ENCODE data around the gene RIN3. TPM values are rescaled to one million over a fixed set of nuclear protein-coding genes. Genes with fewer than 3 reads are reported as not detected.
A peak's percentile ranks its signal among the peaks of the same experiment; 100 is the strongest.

The RIN3 gene
- total and polyA plus RNA-seq, 2 of the 4 experiments (the other 2 are of a cell fraction): 2.5 to 11.1 TPM

- H3K27me3 ChIP-seq (ENCODE audit: control insufficient read depth, insufficient read depth, low read length): no peaks in the 10 kb centered on the region
- no peak overlapping the region for H3K23ac ChIP-seq (ENCODE audit: low read depth, low read length)
- peak overlapping the region; percentile 56; the same call in 1 of the 2 replicates for H4K5ac ChIP-seq (ENCODE audit: low read depth, low read length)
- H3K9me1 ChIP-seq (ENCODE audit: insufficient read depth, low read length): peaks cover 21% of the 10 kb centered on the region; the same call in 1 of the 2 replicates
- peak overlapping the region; percentile 52; the same call in 1 of the 2 replicates for H3K27ac ChIP-seq (ENCODE audit: insufficient read depth, low read length)
- H4K20me1 ChIP-seq (ENCODE audit: insufficient read depth, low read length): no peaks in the 10 kb centered on the region
- DNase-seq (peak; percentile 89), ATAC-seq (ENCODE audit: low read depth) (peak; percentile 48)
- ChIA-PET CTCF (no interaction called here), POLR2A (ENCODE audit: unreplicated experiment) (no interaction called here)
- no peak overlapping the region for H4K8ac ChIP-seq (ENCODE audit: low read depth in 2 of 2, low read length in 2 of 2)
- peaks cover 14% of the 10 kb centered on the region for H3K4me1 ChIP-seq (ENCODE audit: control insufficient read depth, insufficient read depth, low read length)
- H3K9ac ChIP-seq (ENCODE audit: low read depth, low read length): no peak overlapping the region
- H2BK20ac ChIP-seq (ENCODE audit: low read depth, low read length): no peak overlapping the region
- H3K4me2 ChIP-seq (ENCODE audit: low read depth, low read length): no peak overlapping the region; the same call in 1 of the 2 replicates
- H3K56ac ChIP-seq (ENCODE audit: extremely low read depth, insufficient read depth, low read length): no peak overlapping the region
- no peak overlapping the region for H2BK15ac ChIP-seq (ENCODE audit: low read depth, low read length)
- no peak overlapping the region for H4K91ac ChIP-seq (ENCODE audit: insufficient read depth, low read depth, low read length)
- no TSS peak for BruUV-seq (replicated peaks)
- no peak overlapping the region for H2AK9ac ChIP-seq (replicated peaks; ENCODE audit: low read depth, low read length, poor library complexity)
- H3K36me3 ChIP-seq (ENCODE audit: control insufficient read depth, insufficient read depth, low read length): peaks cover 6% of the 10 kb centered on the region
- dilution Hi-C loops (cut with HindIII; ENCODE audit: low sequenced_read_pairs, unreplicated experiment): no loop called here
- no peak overlapping the region for H3K14ac ChIP-seq (replicated peaks; ENCODE audit: low read depth, low read length)
- no peak overlapping the region for H3K4me3 ChIP-seq (ENCODE audit: insufficient read depth, low read depth, low read length)
- 0 out of 2 replicates have a peak overlapping the region, but pooled peaks have one; percentile 2 for H2AK5ac ChIP-seq (ENCODE audit: low read depth, low read length)
- no peak overlapping the region for H3K4ac ChIP-seq (ENCODE audit: low read depth, low read length)
- peaks cover 2% of the 10 kb centered on the region; the same call in 1 of the 2 replicates for H3K9me3 ChIP-seq (ENCODE audit: control insufficient read depth, insufficient read depth, low read length)
- WGBS, 2 experiments (ENCODE audit: extremely low coverage in 2 of 2, insufficient read length in 1 of 2): no CpG with 5 or more reads among the region's 5 CpGs
- H3K79me1 ChIP-seq (ENCODE audit: low read depth in 1 of 2, low read length in 2 of 2): peaks cover 14 to 44% of the 10 kb centered on the region in 2 experiments
- peak overlapping the region; percentile 64 for H3K18ac ChIP-seq (ENCODE audit: low read depth, low read length)
- H2BK5ac ChIP-seq (ENCODE audit: low read depth, low read length, poor library complexity, severe bottlenecking): peak overlapping the region; percentile 48
- intact Hi-C loops (cut with micrococcal nuclease): no loop called here
- H2BK120ac ChIP-seq (ENCODE audit: low read depth, low read length): no peak overlapping the region
- no peak overlapping the region for H2AFZ ChIP-seq (replicated peaks; ENCODE audit: low read length, poor library complexity)
- in situ Hi-C loops (cut with MboI; ENCODE audit: low sequenced_read_pairs): no loop called here
- TF ChIP-seq, protein P1, sequence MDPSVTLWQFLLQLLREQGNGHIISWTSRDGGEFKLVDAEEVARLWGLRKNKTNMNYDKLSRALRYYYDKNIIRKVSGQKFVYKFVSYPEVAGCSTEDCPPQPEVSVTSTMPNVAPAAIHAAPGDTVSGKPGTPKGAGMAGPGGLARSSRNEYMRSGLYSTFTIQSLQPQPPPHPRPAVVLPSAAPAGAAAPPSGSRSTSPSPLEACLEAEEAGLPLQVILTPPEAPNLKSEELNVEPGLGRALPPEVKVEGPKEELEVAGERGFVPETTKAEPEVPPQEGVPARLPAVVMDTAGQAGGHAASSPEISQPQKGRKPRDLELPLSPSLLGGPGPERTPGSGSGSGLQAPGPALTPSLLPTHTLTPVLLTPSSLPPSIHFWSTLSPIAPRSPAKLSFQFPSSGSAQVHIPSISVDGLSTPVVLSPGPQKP (IDR thresholded peaks at IDR 0.05; ENCODE audit: borderline replicate concordance, low read depth, low read length): no peak
- TF ChIP-seq MAFK (IDR thresholded peaks at IDR 0.05; ENCODE audit: low read depth, low read length) (0 out of 2 replicates have a peak, but pooled peaks have one; percentile 13), FOS (IDR thresholded peaks at IDR 0.05; ENCODE audit: low read depth, low read length) (no peak), NFE2L2 (IDR thresholded peaks at IDR 0.05; ENCODE audit: low read depth, low read length) (no peak), CEBPB (IDR thresholded peaks at IDR 0.05; ENCODE audit: low read depth, low read length) (0 out of 2 replicates have a peak, but pooled peaks have one; percentile 5), POLR2A (IDR thresholded peaks at IDR 0.05; ENCODE audit: low read depth, low read length) (no peak)
Observed at GRCh38 chr14:92607702-92608429, 94.3 kb downstream of the RIN3 start.
